Loucy (cell line): ENCODE measurements around the gene BAAT.

ENCODE experiments used
- H2AFZ ChIP-seq: fragments of 200-600 bp; sonication (generic); 2 replicates; pipeline ENCODE4 v1.6.0; 2016; ENCODE audit warnings: antibody characterized with exemption, mild to moderate bottlenecking, low read length, moderate library complexity
- H3F3A ChIP-seq: fragments of 200-600 bp; 2 replicates; pipeline ENCODE4 v1.6.0; 2016; ENCODE audit warnings: antibody characterized with exemption, low read depth, mild to moderate bottlenecking
- H3K27me3 ChIP-seq: fragments of 200-600 bp; sonication (generic); 2 replicates; pipeline ENCODE4 v1.6.1; 2014; ENCODE audit warnings: low read length, mild to moderate bottlenecking; ENCODE audit not compliant: insufficient read depth, poor library complexity, severe bottlenecking
- H3K36me3 ChIP-seq: fragments of 200-600 bp; sonication (generic); 2 replicates; pipeline ENCODE4 v1.6.1; 2016; ENCODE audit warnings: low read length; ENCODE audit not compliant: insufficient read depth
- H3K4me1 ChIP-seq: fragments of 200-600 bp; sonication (generic); 2 replicates; pipeline ENCODE4 v1.5.1; 2014; ENCODE audit warnings: low read length, mild to moderate bottlenecking; ENCODE audit not compliant: insufficient read depth, poor library complexity, severe bottlenecking
- H3K4me2 ChIP-seq: fragments of 200-600 bp; sonication (generic); 2 replicates; pipeline ENCODE4 v1.6.0; 2014; ENCODE audit warnings: antibody characterized with exemption, low read length, low read depth, mild to moderate bottlenecking; ENCODE audit not compliant: poor library complexity, severe bottlenecking
- H3K4me3 ChIP-seq: fragments of 200-600 bp; sonication (generic); 2 replicates; pipeline ENCODE4 v1.5.1; 2014; ENCODE audit warnings: low read length, mild to moderate bottlenecking, mixed read lengths; ENCODE audit not compliant: poor library complexity, severe bottlenecking
- H3K79me2 ChIP-seq: fragments of 200-600 bp; sonication (generic); 2 replicates; pipeline ENCODE4 v1.6.1; 2014; ENCODE audit warnings: low read length; ENCODE audit not compliant: insufficient read depth
- H3K9ac ChIP-seq: fragments of 200-600 bp; sonication (generic); 2 replicates; pipeline ENCODE4 v1.6.0; 2014; ENCODE audit warnings: mild to moderate bottlenecking, low read depth, low read length, moderate library complexity; ENCODE audit not compliant: poor library complexity, severe bottlenecking
- H3K9me2 ChIP-seq: fragments of 200-600 bp; sonication (generic); replicated peaks from 2 replicates; pipeline ENCODE4 v1.6.1; 2016; ENCODE audit warnings: low read depth, low read length, mixed read lengths
- H3K9me3 ChIP-seq: fragments of 200-600 bp; sonication (generic); 2 replicates; pipeline ENCODE4 v1.6.1; 2014; ENCODE audit warnings: mild to moderate bottlenecking, antibody characterized with exemption, low read length, low read depth; ENCODE audit not compliant: insufficient read depth
- H4K20me1 ChIP-seq: fragments of 200-600 bp; sonication (generic); 2 replicates; pipeline ENCODE4 v1.6.0; 2014; ENCODE audit warnings: antibody characterized with exemption, low read length, mild to moderate bottlenecking; ENCODE audit not compliant: insufficient read depth, poor library complexity, severe bottlenecking
- CTCF ChIP-seq: fragments of 200-600 bp; sonication (generic); conservative IDR thresholded peaks from 2 replicates; pipeline ENCODE4 v1.5.1; 2014; ENCODE audit warnings: mild to moderate bottlenecking, antibody characterized with exemption, low read length
- EZH2phosphoT487 ChIP-seq: fragments of 200-600 bp; IDR thresholded peaks from 2 replicates; pipeline ENCODE4 v1.6.1; 2018; ENCODE audit warnings: antibody characterized with exemption, mild to moderate bottlenecking, moderate library complexity, borderline replicate concordance

Gene BAAT

DNA sequence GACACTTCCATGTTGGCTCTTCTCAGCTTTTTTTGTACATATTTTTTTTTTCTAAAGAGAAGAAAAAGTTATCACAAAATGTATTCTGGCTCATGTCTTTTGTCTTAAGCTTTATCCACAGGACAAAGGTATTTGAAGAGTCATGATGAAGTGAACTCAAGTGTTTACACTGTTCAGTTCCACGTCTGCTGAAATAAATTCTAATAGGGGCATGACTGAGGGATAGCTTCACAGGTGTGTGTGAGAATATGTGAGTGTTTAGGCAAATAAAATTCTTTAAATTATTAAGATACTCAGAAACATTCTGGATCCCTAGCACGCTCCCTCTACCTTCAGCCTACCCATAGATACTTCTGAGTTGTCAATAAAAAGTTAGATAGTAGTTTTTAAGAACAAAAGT, 59.8 kb downstream of the BAAT start:
- Histone ChIP-seq H3K9ac (no peak overlapping the region), H4K20me1 (no peaks in the 10 kb centered on the region), H3K36me3 (no peaks in the 10 kb centered on the region), H3F3A (no peaks in the 10 kb centered on the region), H3K4me2 (no peak overlapping the region), H3K27me3 (no peaks in the 10 kb centered on the region), H3K9me3 (no peaks in the 10 kb centered on the region), H3K4me3 (no peak overlapping the region), H3K9me2 (no peaks in the 10 kb centered on the region), H3K79me2 (no peaks in the 10 kb centered on the region), H2AFZ (no peak overlapping the region), H3K4me1 (no peaks in the 10 kb centered on the region)
- TF ChIP-seq EZH2phosphoT487 (no peak), CTCF (no peak)

- Histone ChIP-seq H3K9me3 (no peaks in the 10 kb centered on the region), H3K4me3 (no peak overlapping the region), H3K4me2 (no peak overlapping the region), H3K4me1 (no peaks in the 10 kb centered on the region), H2AFZ (no peak overlapping the region), H3K79me2 (no peaks in the 10 kb centered on the region), H4K20me1 (no peaks in the 10 kb centered on the region), H3K27me3 (no peaks in the 10 kb centered on the region), H3K9ac (no peak overlapping the region), H3F3A (no peaks in the 10 kb centered on the region), H3K9me2 (no peaks in the 10 kb centered on the region), H3K36me3 (no peaks in the 10 kb centered on the region)
- TF ChIP-seq EZH2phosphoT487 (no peak), CTCF (no peak)
Measured at GRCh38 chr9:101324245-101324804, 60.5 kb downstream of the BAAT start.

DNA sequence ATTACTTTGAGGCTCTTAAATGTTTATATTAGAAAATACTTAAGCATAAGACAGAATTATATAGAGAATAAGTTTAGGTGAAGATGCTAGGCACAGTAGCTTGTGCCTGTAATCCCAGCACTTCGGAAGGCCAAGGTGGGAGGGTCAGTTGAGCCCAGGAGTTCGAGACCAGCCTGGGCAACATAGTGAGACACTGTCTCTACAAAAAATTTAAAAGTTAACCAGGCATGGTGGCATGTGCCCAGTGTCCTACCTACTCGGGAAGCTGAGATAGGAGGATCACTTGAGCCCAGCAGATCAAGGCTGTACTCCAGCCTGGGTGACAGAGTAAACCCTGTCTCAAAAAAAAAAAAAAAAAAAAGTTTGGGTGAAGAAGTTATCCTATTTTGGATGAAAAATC, 61.7 kb downstream of the BAAT start:
- no peak overlapping the region for H3K9ac ChIP-seq
- H3K27me3 ChIP-seq: no peaks in the 10 kb centered on the region
- no peak overlapping the region for H2AFZ ChIP-seq
- no peaks in the 10 kb centered on the region for H3K79me2 ChIP-seq
- H3K4me1 ChIP-seq: no peaks in the 10 kb centered on the region
- no peaks in the 10 kb centered on the region for H3F3A ChIP-seq
- no peaks in the 10 kb centered on the region for H3K9me3 ChIP-seq
- H3K4me3 ChIP-seq: no peak overlapping the region
- H3K36me3 ChIP-seq: no peaks in the 10 kb centered on the region
- no peak overlapping the region for H3K4me2 ChIP-seq
- no peaks in the 10 kb centered on the region for H4K20me1 ChIP-seq
- H3K9me2 ChIP-seq: no peaks in the 10 kb centered on the region
- TF ChIP-seq EZH2phosphoT487: no peak
- TF ChIP-seq CTCF: no peak
